ENCODE measurements around the gene BNC2.

The BNC2 gene

DNA sequence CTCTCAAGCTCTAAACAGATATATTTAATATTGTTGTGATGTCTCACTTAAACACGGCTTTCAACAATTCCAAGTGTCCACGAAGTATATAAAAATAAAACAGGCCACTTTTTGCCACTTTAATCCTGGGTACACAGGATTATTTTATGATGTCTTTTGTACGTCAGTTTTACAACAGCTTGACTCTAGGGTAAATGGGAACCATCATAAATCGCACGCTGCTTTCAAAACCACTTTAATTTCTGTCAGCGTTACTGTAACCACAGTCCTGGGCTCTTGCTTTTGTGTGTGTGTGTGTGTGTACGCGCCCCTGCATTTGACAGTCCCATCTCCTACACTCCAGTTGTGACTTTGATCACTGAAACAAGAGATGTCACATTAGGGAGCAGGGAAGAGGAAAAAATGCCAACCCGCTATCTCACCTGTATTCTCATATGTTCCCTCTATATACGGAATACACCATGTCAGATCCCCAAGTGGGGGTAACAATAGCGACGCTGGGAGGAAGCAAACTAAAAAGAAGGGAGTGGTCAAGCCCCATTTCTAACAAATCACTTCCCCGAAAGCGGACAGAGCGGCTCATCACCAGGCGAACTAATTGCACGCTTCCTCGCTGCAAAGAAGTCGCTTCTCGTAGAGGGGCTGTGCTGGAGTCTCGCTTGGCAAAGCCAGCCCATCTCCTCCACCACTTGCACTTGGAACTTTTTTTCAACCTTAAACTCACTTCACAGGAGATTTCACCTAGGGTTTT is 1.2 kb downstream of the BNC2 start:
- no peak for DNase-seq (ENCODE audit: low read depth)

- DNase-seq (ENCODE audit: low read depth): no peak
Observed at GRCh38 chr9:16868701-16869100, 1.8 kb downstream of the BNC2 start.

DNA sequence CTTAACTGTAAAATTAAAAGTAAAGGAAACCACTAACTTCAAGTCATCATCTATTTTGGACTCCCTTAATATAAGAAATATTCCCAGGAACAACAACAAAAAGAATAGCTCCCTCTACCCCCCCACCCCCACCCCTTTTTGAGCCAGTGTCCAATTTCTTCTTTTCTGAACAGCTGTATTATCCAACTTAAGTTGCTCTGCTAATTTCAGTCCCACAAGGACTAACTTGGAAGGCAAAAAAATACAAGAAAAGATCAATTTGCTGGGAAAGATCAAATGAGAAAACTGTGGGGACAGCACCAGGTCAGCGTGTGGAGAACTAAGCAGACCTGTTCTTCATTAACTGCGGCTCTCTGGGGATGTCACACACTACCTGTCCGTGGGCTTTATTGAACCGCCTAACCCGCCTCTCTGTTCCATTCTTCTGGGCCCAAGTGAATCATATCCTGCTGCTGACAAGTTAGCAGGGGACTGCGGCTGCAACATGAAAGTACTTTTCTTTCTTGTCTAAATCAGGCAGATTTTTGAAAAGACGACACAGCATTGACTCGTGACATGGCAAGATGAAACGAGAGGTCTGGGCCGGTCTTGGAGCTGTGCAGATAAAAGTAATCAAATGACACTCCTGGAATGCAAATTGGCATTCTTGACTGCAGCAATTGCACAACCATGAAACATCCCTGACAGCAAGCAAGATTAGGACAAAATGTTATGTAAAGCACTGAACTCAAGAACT is 2.7 kb downstream of the BNC2 start:
- no peak for DNase-seq (ENCODE audit: low read depth)

GRCh38 chr9:16866587-16866986 is 3.9 kb downstream of the BNC2 start:
- DNase-seq (ENCODE audit: low read depth): no peak

DNA sequence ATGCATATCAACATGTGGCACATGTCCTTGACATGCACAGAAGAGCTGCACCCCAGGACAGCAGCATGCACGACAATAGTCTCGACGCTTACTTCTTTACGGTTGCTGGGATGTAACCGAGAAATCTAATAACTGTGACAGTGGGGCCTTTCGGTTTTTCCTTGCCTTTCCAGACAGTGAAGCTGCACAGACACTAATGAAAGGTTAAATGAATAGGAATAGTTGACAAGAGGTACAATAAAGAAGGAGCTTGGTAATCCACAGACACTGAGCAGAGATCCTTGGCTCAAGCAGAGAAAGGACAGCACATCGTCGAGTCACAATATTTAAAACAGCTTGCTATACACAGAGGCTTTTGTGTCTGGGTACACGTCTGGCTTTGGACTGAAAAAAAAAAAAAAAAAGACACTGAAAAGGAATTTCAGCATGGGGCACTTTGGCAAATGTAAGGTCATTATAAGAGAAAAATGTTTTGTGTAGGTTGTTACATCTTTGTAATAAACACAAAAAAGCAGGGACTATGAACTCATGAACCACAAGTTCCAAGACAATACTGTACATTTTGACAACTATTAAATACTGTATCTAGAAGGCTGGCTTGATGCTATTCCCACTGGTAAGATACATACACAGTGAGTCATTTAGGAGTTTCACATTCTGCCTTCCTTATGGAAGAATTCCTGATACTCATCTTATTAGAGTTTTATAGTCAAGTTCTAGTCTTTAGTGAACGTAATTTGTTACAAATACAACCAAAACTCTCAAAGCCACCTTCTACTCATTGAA is 5.6 kb downstream of the BNC2 start:
- DNase-seq (ENCODE audit: low read depth): no peak

DNA sequence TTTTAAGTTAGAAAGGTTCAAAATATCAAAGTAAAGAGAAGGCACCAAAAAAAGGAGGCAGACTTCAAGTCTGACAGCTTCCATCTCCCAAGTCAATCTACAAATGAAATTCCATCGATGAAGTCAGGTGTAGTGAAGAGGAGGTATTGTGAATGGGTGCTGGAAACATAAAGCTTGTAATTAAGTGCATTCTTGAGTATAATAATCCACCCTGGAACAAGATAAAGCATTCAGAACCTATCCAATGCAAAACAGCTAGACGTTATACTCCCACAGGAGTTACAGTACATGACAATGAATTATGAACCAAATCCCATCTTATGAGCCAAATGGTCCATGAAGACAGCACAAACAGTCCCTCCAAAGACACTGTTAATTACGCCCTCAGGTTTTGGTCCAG is 22.3 kb downstream of the BNC2 start:
- no peak for DNase-seq (ENCODE audit: low read depth)

DNA sequence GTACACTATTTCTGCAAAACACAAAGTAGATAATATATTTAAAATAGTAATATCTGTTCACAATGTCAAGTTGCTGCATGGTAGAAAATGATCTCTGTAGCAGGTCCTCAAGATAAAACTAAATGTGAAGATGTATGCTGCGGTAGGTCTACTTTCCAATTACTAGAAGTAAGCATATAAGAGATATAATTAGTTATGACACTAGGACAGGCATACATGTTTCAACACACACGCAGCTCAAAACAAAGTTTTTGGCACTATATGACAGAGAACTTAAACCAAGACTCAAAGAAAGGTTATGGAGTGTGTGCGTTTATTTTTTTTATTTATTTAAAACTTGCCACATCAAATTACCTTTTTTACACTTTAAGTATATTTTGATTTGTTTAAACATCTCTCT is 23.5 kb downstream of the BNC2 start:
- no peak for DNase-seq (ENCODE audit: low read depth)

GRCh38 chr9:16846367-16846766 is 24.1 kb downstream of the BNC2 start:
- DNase-seq (ENCODE audit: low read depth): no peak

DNA sequence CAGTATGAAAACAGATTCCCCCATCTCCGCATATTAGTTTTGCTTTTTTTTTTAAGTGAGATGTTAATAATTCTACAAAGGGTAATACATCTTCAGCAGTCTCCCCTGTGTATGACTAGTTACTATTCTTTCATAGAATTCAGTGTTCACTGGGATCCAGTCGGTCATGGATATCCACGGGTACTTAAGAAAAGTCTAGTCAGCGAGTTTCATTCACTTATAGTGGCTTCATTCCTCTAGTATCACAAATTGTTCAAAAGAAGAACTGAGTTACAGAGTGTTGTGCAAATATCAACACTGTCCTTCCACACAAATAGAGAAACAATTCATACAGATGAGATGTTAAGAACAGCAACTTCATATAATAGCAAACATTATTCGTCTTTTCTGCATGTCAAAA is 35.7 kb downstream of the BNC2 start:
- DNase-seq (ENCODE audit: low read depth): no peak

- DNase-seq (ENCODE audit: low read depth): no peak
Observed at GRCh38 chr9:16833296-16833835, 37.1 kb downstream of the BNC2 start.

GRCh38 chr9:16832101-16832500 is 38.4 kb downstream of the BNC2 start:
- no peak for DNase-seq (ENCODE audit: low read depth)

DNA sequence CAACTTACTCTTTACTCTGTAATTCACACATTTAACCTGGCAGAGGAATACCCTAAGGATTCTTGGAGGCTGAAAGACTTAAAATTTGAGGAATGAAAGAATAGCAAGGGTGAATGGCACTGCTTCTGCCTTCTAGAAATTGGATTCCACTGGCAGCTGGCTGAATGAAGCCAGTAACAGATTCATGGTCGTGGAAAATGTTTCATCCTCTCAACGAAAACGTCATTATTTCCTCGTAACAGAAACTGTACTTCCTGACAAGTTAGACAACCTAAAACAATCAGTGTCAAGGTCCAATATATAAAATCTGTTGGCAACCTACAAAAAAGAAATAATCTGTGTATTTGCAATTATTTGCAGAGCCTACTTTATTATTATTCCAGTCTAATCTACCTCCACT is 39.7 kb downstream of the BNC2 start:
- DNase-seq (ENCODE audit: low read depth): no peak

GRCh38 chr9:16828340-16829281 is 41.9 kb downstream of the BNC2 start:
- DNase-seq (ENCODE audit: low read depth): no peak

- DNase-seq (ENCODE audit: low read depth): no peak
Observed at GRCh38 chr9:16825971-16826625, 44.4 kb downstream of the BNC2 start.

GRCh38 chr9:16825331-16825725 is 45.1 kb downstream of the BNC2 start:
- no peak for DNase-seq (ENCODE audit: low read depth)

- DNase-seq (ENCODE audit: low read depth): no peak
Observed at GRCh38 chr9:16824545-16825330, 45.7 kb downstream of the BNC2 start.

GRCh38 chr9:16823906-16824305 is 46.6 kb downstream of the BNC2 start:
- DNase-seq (ENCODE audit: low read depth): no peak

DNA sequence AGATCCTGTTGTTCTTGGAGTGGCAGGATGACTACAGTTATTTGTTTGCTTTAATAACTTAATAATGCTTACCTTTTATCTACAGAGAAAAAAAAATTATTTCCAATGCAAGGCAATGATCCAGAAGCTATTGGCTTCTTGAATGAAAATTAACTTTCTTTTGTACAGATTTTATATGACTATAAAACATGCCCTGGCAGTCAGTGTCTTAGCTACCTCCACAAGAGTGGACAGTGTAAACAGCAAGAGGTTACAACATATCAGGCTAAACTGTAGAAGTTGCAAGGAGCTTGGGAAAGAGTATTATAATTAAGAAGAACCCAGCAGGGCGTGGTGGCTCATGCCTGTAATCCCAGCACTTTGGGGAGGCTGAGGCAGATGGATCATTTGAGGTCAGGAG is 49.1 kb downstream of the BNC2 start:
- DNase-seq (ENCODE audit: low read depth): no peak

- DNase-seq (ENCODE audit: low read depth): no peak
Observed at GRCh38 chr9:16817514-16817913, 53.0 kb downstream of the BNC2 start.

DNA sequence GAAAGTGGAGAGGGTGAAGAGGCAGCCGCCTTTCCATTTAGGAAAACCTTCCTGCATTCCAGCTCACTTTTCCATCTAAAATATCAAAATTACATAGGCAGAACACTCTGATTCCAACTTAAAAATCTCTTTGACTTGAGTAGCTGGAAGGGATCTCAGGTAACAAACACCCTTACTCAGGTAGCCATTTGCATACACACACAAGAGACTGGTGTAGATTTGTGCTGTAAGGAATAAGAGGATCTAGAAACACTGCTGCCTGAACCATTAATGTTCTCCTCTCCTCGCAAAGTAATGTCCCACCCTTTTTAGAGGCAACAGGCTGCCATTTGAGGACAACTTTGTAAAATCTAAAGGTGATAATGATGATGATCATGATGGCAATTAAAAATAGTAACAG is 53.5 kb downstream of the BNC2 start:
- no peak for DNase-seq (ENCODE audit: low read depth)

Measured in activated T-cell treated with anti-CD3 and anti-CD28 coated beads for 1 hour (primary cell).